Fibroblast of skin of right quadriceps (primary cell): ENCODE data around the gene TFAP2E.
A peak's percentile ranks its signal among the peaks of the same experiment; 100 is the strongest.

Experiments
- DNase-seq: peaks from one replicate; pipeline ENCODE4 v3.0.0-alpha.2; 2013

TFAP2E gene

GRCh38 chr1:35599411-35599810 is 26.3 kb downstream of the TFAP2E start:
- no peak for DNase-seq

GRCh38 chr1:35600593-35600992 is 27.5 kb downstream of the TFAP2E start:
- no peak for DNase-seq

GRCh38 chr1:35603468-35603867 is 30.4 kb downstream of the TFAP2E start:
- no peak for DNase-seq

- DNase-seq, result no peak
Measured at GRCh38 chr1:35603941-35604340, 30.8 kb downstream of the TFAP2E start.

GRCh38 chr1:35605071-35605866 is 32.2 kb downstream of the TFAP2E start:
- peak; percentile 19 for DNase-seq

GRCh38 chr1:35605867-35606182 is 32.7 kb downstream of the TFAP2E start:
- peak; percentile 61 for DNase-seq

GRCh38 chr1:35611655-35612054 is 38.5 kb downstream of the TFAP2E start:
- DNase-seq, result no peak

GRCh38 chr1:35615440-35615839 is 42.3 kb downstream of the TFAP2E start:
- DNase-seq, result no peak

- no peak for DNase-seq
Measured at GRCh38 chr1:35619237-35620121, 46.4 kb downstream of the TFAP2E start.

- no peak for DNase-seq
Measured at GRCh38 chr1:35622510-35623178, 49.5 kb downstream of the TFAP2E start.

- no peak for DNase-seq
Measured at GRCh38 chr1:35623832-35624231, 50.7 kb downstream of the TFAP2E start.

- no peak for DNase-seq
Measured at GRCh38 chr1:35629051-35629450, 55.9 kb downstream of the TFAP2E start.

- no peak for DNase-seq
Measured at GRCh38 chr1:35631396-35631795, 58.3 kb downstream of the TFAP2E start.

- no peak for DNase-seq
Measured at GRCh38 chr1:35633547-35633946, 60.4 kb downstream of the TFAP2E start.

GRCh38 chr1:35637401-35637809 is 64.3 kb downstream of the TFAP2E start:
- DNase-seq, result peak; percentile 31

- DNase-seq, result no peak
Measured at GRCh38 chr1:35640380-35641232, 67.5 kb downstream of the TFAP2E start.

GRCh38 chr1:35641233-35641866 is 68.2 kb downstream of the TFAP2E start, which contains the start of gene PSMB2:
Gene PSMB2, minus strand, starts transcription at chr1:35641526. Its CDS starts 94 bp downstream, at chr1:35641432.
- DNase-seq, result peak; percentile 95

GRCh38 chr1:35642471-35642955 is 69.4 kb downstream of the TFAP2E start:
- DNase-seq, result no peak

- no peak for DNase-seq
Measured at GRCh38 chr1:35644204-35644603, 71.1 kb downstream of the TFAP2E start.
